IMR-90 (cell line): ENCODE measurements around the gene TP53BP1. TPM values are rescaled to one million over a fixed set of nuclear protein-coding genes. Genes with fewer than 3 reads are reported as not detected.

Experiments used
- ATAC-seq: fragments of 200-7000 bp; cut with Tn5 transposase; 2 replicates; pipeline ENCODE4 v1.9.1; 2020; ENCODE audit warnings: low read depth, mild to moderate bottlenecking, moderate library complexity
- BruUV-seq: library from RNA; stranded (reverse); fragments of 400-500 nt; replicated peaks from 2 replicates; lab custom pipeline; 2021; lab: Mats Ljungman, UMichigan
- CTCF ChIA-PET: fragments of 300-600 bp; formaldehyde crosslinking; extraction: SDS; loops from one replicate; lab custom pipeline; 2021; ENCODE audit warnings: antibody characterized with exemption; lab: Yijun Ruan, JAX
- POLR2A ChIA-PET: fragments of 300-600 bp; sonication (Branson Sonifier 250); formaldehyde crosslinking; loops from one replicate; lab custom pipeline; 2022; ENCODE audit warnings: antibody characterized with exemption; ENCODE audit not compliant: unreplicated experiment; lab: Charles Lee
- DNase-seq: peaks from one replicate; pipeline ENCODE4 v3.0.0; 2013
- H2AFZ ChIP-seq: replicated peaks from 2 replicates; pipeline ENCODE3; 2013; ENCODE audit warnings: low read length, mild to moderate bottlenecking; ENCODE audit not compliant: poor library complexity
- H2AK5ac ChIP-seq: 2 replicates; pipeline ENCODE4 v1.6.1; 2013; ENCODE audit warnings: low read depth, low read length, inconsistent platforms
- H2AK9ac ChIP-seq: replicated peaks from 2 replicates; pipeline ENCODE3; 2013; ENCODE audit warnings: mild to moderate bottlenecking, low read depth, low read length, moderate library complexity; ENCODE audit not compliant: poor library complexity
- H2BK120ac ChIP-seq: 2 replicates; pipeline ENCODE4 v1.6.1; 2013; ENCODE audit warnings: low read depth, low read length, inconsistent platforms
- H2BK15ac ChIP-seq: 3 replicates; pipeline ENCODE4 v1.6.1; 2013; ENCODE audit warnings: low read depth, low read length, inconsistent platforms
- H2BK20ac ChIP-seq: 2 replicates; pipeline ENCODE4 v1.6.1; 2013; ENCODE audit warnings: low read depth, mild to moderate bottlenecking, inconsistent platforms, low read length, moderate library complexity
- H2BK5ac ChIP-seq: 2 replicates; pipeline ENCODE4 v1.6.1; 2013; ENCODE audit warnings: mild to moderate bottlenecking, low read depth, low read length, inconsistent platforms; ENCODE audit not compliant: poor library complexity, severe bottlenecking
- H3K14ac ChIP-seq: replicated peaks from 2 replicates; pipeline ENCODE4 v1.6.1; 2013; ENCODE audit warnings: low read depth, low read length, inconsistent platforms
- H3K18ac ChIP-seq: 2 replicates; pipeline ENCODE4 v1.6.1; 2013; ENCODE audit warnings: low read depth, low read length, control low read depth
- H3K23ac ChIP-seq: 2 replicates; pipeline ENCODE4 v1.6.1; 2013; ENCODE audit warnings: low read depth, low read length, inconsistent platforms
- H3K27ac ChIP-seq: 2 replicates; pipeline ENCODE4 v1.5.1; 2013; ENCODE audit warnings: mild to moderate bottlenecking, control low read depth, low read length; ENCODE audit not compliant: insufficient read depth
- H3K27me3 ChIP-seq: 2 replicates; pipeline ENCODE4 v1.6.1; 2013; ENCODE audit warnings: low read length; ENCODE audit not compliant: control insufficient read depth, insufficient read depth
- H3K36me3 ChIP-seq: 2 replicates; pipeline ENCODE4 v1.6.1; 2013; ENCODE audit warnings: low read length, mixed read lengths; ENCODE audit not compliant: control insufficient read depth, insufficient read depth
- H3K4ac ChIP-seq: 2 replicates; pipeline ENCODE4 v1.6.1; 2013; ENCODE audit warnings: low read depth, low read length, inconsistent platforms
- H3K4me1 ChIP-seq: 2 replicates; pipeline ENCODE4 v1.6.1; 2013; ENCODE audit warnings: low read length, mixed read lengths; ENCODE audit not compliant: control insufficient read depth, insufficient read depth
- H3K4me2 ChIP-seq: 2 replicates; pipeline ENCODE4 v1.6.1; 2013; ENCODE audit warnings: low read depth, mild to moderate bottlenecking, control low read depth, low read length, moderate library complexity
- H3K4me3 ChIP-seq: 2 replicates; pipeline ENCODE4 v1.5.1; 2013; ENCODE audit warnings: low read depth, mild to moderate bottlenecking, control low read depth, low read length, moderate library complexity; ENCODE audit not compliant: insufficient read depth
- H3K56ac ChIP-seq: 2 replicates; pipeline ENCODE4 v1.6.1; 2013; ENCODE audit warnings: low read length, inconsistent platforms; ENCODE audit not compliant: insufficient read depth; ENCODE audit errors: extremely low read depth
- H3K79me1 ChIP-seq, 2 experiments: 2 replicates each; pipeline ENCODE4 v1.6.1; 2013; ENCODE audit warnings: low read length in 2 of 2, inconsistent platforms in 1 of 2, low read depth in 1 of 2
- H3K9ac ChIP-seq: 2 replicates; pipeline ENCODE4 v1.6.1; 2013; ENCODE audit warnings: low read depth, low read length, control low read depth
- H3K9me1 ChIP-seq: 2 replicates; pipeline ENCODE4 v1.6.1; 2013; ENCODE audit warnings: low read length, inconsistent platforms; ENCODE audit not compliant: insufficient read depth
- H3K9me3 ChIP-seq: 2 replicates; pipeline ENCODE4 v1.6.1; 2013; ENCODE audit warnings: low read length; ENCODE audit not compliant: control insufficient read depth, insufficient read depth
- H4K20me1 ChIP-seq: 2 replicates; pipeline ENCODE4 v1.6.1; 2013; ENCODE audit warnings: low read length, inconsistent platforms; ENCODE audit not compliant: insufficient read depth
- H4K5ac ChIP-seq: 2 replicates; pipeline ENCODE4 v1.6.1; 2013; ENCODE audit warnings: mild to moderate bottlenecking, low read depth, low read length, control low read depth
- H4K8ac ChIP-seq, 2 experiments: 2 replicates each; pipeline ENCODE4 v1.6.1; 2013; ENCODE audit warnings: low read depth in 2 of 2, low read length in 2 of 2, control low read depth in 1 of 2, inconsistent platforms in 1 of 2
- H4K91ac ChIP-seq: 2 replicates; pipeline ENCODE4 v1.6.1; 2013; ENCODE audit warnings: low read depth, low read length, inconsistent platforms; ENCODE audit not compliant: insufficient read depth
- BHLHE40 ChIP-seq: fragments of 150-350 bp; IDR thresholded peaks from 2 replicates; pipeline ENCODE4 v1.6.1; 2016; ENCODE audit warnings: mild to moderate bottlenecking, low read depth, low read length
- CHD1 ChIP-seq: IDR thresholded peaks from 2 replicates; pipeline ENCODE4 v1.6.1; 2012; ENCODE audit warnings: low read depth, low read length, improper control_type of control experiment
- CTCF ChIP-seq: conservative IDR thresholded peaks from 2 replicates; pipeline ENCODE4 v1.5.1; 2012; ENCODE audit warnings: mild to moderate bottlenecking, low read depth, low read length, improper control_type of control experiment
- ELK1 ChIP-seq: fragments of 150-350 bp; IDR thresholded peaks from 2 replicates; pipeline ENCODE4 v1.6.1; 2016; ENCODE audit warnings: low read depth, mild to moderate bottlenecking, low read length, moderate library complexity, borderline replicate concordance
- FOS ChIP-seq: fragments of 150-350 bp; IDR thresholded peaks from 2 replicates; pipeline ENCODE4 v1.6.1; 2016; ENCODE audit warnings: low read depth, low read length
- MAFK ChIP-seq: IDR thresholded peaks from 2 replicates; pipeline ENCODE4 v1.6.1; 2012; ENCODE audit warnings: low read depth, low read length, improper control_type of control experiment
- MAZ ChIP-seq: IDR thresholded peaks from 2 replicates; pipeline ENCODE4 v1.6.1; 2012; ENCODE audit warnings: low read depth, mild to moderate bottlenecking, low read length, improper control_type of control experiment, moderate library complexity, borderline replicate concordance
- MXI1 ChIP-seq: IDR thresholded peaks from 2 replicates; pipeline ENCODE4 v1.6.1; 2012; ENCODE audit warnings: low read depth, mild to moderate bottlenecking, low read length, moderate library complexity, borderline replicate concordance
- NFE2L2 ChIP-seq: fragments of 150-350 bp; IDR thresholded peaks from 2 replicates; pipeline ENCODE4 v1.6.1; 2016; ENCODE audit warnings: low read depth, mild to moderate bottlenecking, low read length
- POLR2A ChIP-seq: IDR thresholded peaks from 2 replicates; pipeline ENCODE4 v1.6.1; 2012; ENCODE audit warnings: mild to moderate bottlenecking, low read depth, low read length
- RAD21 ChIP-seq: IDR thresholded peaks from 2 replicates; pipeline ENCODE4 v1.6.1; 2012; ENCODE audit warnings: low read length, improper control_type of control experiment
- RCOR1 ChIP-seq: IDR thresholded peaks from 2 replicates; pipeline ENCODE4 v1.6.1; 2012; ENCODE audit warnings: mild to moderate bottlenecking, low read length, improper control_type of control experiment; ENCODE audit not compliant: insufficient replicate concordance
- RFX5 ChIP-seq: IDR thresholded peaks from 2 replicates; pipeline ENCODE4 v1.8.0; 2012; ENCODE audit warnings: low read depth, mild to moderate bottlenecking, low read length, moderate library complexity
- USF2 ChIP-seq: fragments of 150-350 bp; IDR thresholded peaks from 2 replicates; pipeline ENCODE4 v1.6.1; 2017; ENCODE audit warnings: mild to moderate bottlenecking, antibody characterized with exemption, low read length, low read depth
- dilution Hi-C: fragments of 300-500 bp; cut with HindIII; formaldehyde crosslinking; loops from one replicate; pipeline ENCODE4 v1.14.3; 2018; ENCODE audit warnings: low sequenced_read_pairs; ENCODE audit not compliant: unreplicated experiment
- in situ Hi-C: fragments of 300-500 bp; cut with MboI; formaldehyde crosslinking; loops from 3 replicates; pipeline ENCODE4 v1.14.3; 2019; ENCODE audit warnings: low sequenced_read_pairs, inconsistent platforms, mixed read lengths
- intact Hi-C: fragments of 100-400 bp; cut with micrococcal nuclease; formaldehyde crosslinking; loops from 2 replicates; pipeline ENCODE4 v1.10.0; 2022
- polyA plus RNA-seq, 3 experiments: library from polyadenylated mRNA; depleted of rRNA; stranded (reverse); fragments of >200 nt; gene quantifications; 2 replicates each; pipeline ENCODE4 v1.2.3, GENCODE V29; 2012; ENCODE audit warnings: low replicate concordance in 1 of 3
- total RNA-seq: library from RNA; depleted of rRNA; stranded (reverse); fragments of >200 nt; gene quantifications from 2 replicates; pipeline ENCODE4 v1.2.3, GENCODE V29; 2012

TP53BP1 gene
- total and polyA plus RNA-seq, 2 of the 4 experiments (the other 2 are of a cell fraction): 36.3 to 64.5 TPM

GRCh38 chr15:43434446-43434845, 58.5 kb downstream of the TP53BP1 start:
- H4K8ac ChIP-seq: no peak overlapping the region
- H3K4ac ChIP-seq: no peak overlapping the region
- H3K23ac ChIP-seq: no peak overlapping the region
- no peak for ATAC-seq
- H3K14ac ChIP-seq: no peak overlapping the region
- no peak overlapping the region for H3K18ac ChIP-seq
- no peak overlapping the region for H4K91ac ChIP-seq
- H3K4me1 ChIP-seq: no peaks in the 10 kb centered on the region
- H3K4me3 ChIP-seq: no peak overlapping the region
- H4K5ac ChIP-seq: no peak overlapping the region
- H2AK9ac ChIP-seq: no peak overlapping the region
- DNase-seq: no peak
- peaks cover 0 to 6% of the 10 kb centered on the region in 2 experiments; a peak in 1 of 4 replicates for H3K79me1 ChIP-seq
- ChIA-PET POLR2A (no interaction called here), CTCF (interaction anchor here (0.9 kb wide), 1 partner anchor 80 kb away, joined by 3 read pairs; no protein-coding TSS in a partner anchor)
- TF ChIP-seq USF2 (no peak), CHD1 (no peak), NFE2L2 (no peak), RCOR1 (no peak), RAD21 (no peak), MAZ (no peak), ELK1 (no peak), CTCF (no peak), RFX5 (no peak), FOS (no peak), POLR2A (no peak), MXI1 (no peak), BHLHE40 (no peak), MAFK (no peak)
- H2BK15ac ChIP-seq: no peak overlapping the region
- in situ Hi-C loops (no loop called here), dilution Hi-C loops (no loop called here), intact Hi-C loops (no loop called here)
- no peaks in the 10 kb centered on the region for H4K20me1 ChIP-seq
- no TSS peak for BruUV-seq
- no peak overlapping the region for H3K56ac ChIP-seq
- peaks cover 34% of the 10 kb centered on the region for H3K36me3 ChIP-seq
- no peaks in the 10 kb centered on the region for H3K9me1 ChIP-seq
- H2AK5ac ChIP-seq: no peak overlapping the region
- no peak overlapping the region for H2BK5ac ChIP-seq
- H2BK20ac ChIP-seq: no peak overlapping the region
- H3K9ac ChIP-seq: no peak overlapping the region
- no peak overlapping the region for H2BK120ac ChIP-seq
- no peaks in the 10 kb centered on the region for H3K27me3 ChIP-seq
- no peak overlapping the region for H2AFZ ChIP-seq
- H3K27ac ChIP-seq: no peak overlapping the region
- no peaks in the 10 kb centered on the region for H3K9me3 ChIP-seq
- H3K4me2 ChIP-seq: no peak overlapping the region
